T-helper 2 cell treated with Interferon-gamma antibody and Interleukin-4, amounts not matched to agents 100 ng/mL and 5 ng/mL, for 36 hours (primary cell): ENCODE data around the gene MYH10. TPM values are rescaled to one million over a fixed set of nuclear protein-coding genes. Genes with fewer than 3 reads are reported as not detected.

Experiments
- intact Hi-C: fragments of 100-400 bp; cut with micrococcal nuclease; formaldehyde crosslinking; loops from one replicate; pipeline ENCODE4 v1.15.1; 2023
- total RNA-seq: library from RNA; stranded (reverse); gene quantifications from 2 replicates; pipeline ENCODE4 v1.2.3, GENCODE V29; 2022

The MYH10 gene
- total RNA-seq, 1 donor from 2014 or later = 8.5 TPM

DNA sequence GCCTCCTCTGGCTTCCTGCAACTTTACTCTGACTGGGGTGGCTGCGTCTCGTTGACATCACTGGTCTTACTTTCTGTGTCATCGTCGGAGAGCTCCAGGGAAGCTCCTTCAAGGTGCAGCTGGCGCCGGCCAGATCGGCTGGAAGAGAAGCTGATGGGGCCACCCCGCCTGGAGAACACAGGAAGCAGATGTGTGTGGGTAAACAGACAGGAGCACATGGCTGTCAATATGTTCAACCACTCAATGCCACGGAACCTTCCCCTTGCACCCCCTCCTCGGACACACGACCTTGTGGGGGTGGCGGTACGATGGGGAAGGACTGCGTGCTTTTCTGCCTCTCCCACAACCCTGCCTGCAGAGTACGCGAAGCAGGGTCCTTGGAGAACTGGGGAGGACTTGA, 154.7 kb downstream of the MYH10 start:
- intact Hi-C loops = no loop called here

DNA sequence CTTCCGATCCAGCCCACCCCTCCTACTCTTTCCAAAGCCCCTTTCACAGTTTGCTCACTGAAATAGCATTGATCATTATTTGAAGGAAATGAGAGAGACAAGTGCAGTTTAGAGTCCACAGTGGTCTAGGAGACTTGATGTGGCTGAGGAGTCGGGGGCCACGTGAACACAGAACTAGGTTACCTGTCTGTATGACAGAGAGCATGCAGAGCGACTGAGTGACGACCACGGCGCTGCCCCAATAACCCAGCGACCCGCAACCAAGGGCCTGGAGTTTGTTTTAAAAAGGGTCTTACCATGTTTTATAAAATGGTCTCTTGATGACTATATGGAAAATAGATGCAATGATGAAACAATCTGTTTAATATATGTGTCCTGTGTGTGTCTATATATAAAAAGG, 155.3 kb downstream of the MYH10 start:
- intact Hi-C loops = no loop called here

DNA sequence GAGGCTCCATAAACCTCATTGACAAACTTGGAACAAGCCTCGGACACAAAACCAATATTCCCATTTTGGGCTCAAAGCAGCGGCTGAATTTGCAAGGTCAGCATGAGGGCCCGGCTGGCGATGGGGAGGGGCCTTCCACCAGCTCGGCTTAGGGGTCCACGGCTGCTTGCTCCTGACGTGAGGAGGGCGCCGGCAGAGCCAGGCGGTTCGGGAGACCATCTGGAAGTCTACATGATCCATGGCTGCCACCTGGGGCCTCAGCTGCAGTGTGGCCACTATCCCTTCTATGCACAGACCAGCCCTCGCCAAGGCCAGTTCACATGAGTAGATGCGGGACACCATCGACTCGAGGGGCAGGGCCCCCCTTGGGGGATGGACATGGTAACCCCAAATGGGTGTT, 155.7 kb downstream of the MYH10 start:
- intact Hi-C loops = no loop called here

DNA sequence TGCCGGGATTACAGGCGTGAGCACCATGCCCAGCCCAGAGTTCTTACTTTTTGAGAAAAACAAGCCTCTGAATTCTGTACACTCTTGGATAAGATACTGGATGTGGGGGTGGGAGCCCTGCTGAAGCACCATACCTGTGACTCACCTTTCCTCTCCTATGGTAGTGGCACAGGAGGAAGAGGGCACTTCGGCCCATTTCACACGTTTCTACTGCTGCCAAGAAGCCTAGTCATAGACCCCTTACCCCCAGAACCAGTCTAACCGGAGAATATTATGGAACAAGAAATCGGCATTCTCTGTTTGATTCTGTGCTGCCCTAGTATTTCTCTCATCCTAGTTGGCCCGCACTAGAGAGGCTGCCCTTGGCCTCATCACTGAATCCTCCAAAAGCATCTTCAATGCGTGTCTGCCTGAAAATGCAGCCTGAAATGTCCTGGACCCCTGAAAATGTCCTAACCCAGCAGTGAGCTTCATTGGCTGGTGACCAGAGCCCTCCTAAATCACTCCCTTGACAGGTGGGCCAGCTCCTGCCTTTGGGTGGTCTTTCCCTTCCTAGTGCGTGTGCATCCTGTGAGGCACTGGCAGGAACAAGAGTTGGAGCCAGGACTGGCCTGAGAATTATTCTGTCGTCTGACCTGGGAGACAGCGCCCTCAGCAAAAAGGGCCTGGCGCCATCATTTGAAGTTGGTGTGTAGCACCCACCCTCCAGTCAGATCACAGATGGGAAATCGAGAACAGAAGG, 156.9 kb downstream of the MYH10 start:
- intact Hi-C loops = no loop called here

DNA sequence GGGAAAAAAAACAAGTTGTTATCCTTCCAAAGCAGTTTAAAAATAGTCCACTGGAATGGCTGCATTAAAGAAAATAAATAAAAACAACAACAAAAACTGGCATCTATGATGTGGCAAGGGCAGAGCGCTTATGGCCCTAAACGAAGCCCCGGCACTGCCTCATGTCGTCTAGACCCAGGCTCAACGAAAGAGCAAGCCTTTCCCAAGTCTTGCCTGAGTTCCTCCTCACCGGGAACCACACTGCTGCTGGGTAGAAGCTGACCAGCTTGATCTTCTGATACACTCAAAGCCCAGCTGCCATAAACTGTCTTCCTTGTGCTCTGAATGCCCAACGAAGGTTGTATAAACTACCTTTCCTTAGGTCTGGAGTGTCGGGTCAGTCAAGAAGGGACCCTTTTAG, 157.9 kb downstream of the MYH10 start:
- intact Hi-C loops = no loop called here

DNA sequence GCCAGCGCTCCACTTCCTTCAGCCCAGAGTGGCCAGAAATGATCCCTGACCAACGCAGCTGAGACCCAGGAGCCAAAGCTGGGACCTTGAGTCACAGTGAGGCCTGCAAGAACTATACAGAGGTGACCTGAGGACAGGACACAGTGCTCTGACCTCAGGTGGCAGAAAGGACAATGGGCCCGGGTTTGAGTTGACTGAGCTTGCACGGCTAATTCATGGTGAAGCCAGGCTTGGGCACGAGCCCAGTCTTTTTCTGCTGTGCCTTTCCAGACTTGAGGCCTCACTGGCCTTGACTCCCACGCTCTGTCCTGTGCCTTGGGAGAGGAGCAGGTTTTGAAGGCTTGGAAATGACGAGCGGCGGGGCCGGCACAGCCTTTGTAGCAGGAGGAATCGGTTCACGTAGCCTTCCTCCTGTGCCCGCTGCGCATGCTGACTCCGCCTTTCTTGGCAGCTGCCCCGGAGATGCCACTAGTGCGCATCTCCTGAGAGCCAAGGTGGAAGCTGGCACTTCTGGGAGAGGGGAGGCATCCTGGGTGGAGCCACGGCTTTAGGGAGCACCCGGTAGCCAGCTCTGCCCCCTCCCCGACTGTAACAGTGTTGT, 160.0 kb downstream of the MYH10 start:
- intact Hi-C loops = no loop called here

DNA sequence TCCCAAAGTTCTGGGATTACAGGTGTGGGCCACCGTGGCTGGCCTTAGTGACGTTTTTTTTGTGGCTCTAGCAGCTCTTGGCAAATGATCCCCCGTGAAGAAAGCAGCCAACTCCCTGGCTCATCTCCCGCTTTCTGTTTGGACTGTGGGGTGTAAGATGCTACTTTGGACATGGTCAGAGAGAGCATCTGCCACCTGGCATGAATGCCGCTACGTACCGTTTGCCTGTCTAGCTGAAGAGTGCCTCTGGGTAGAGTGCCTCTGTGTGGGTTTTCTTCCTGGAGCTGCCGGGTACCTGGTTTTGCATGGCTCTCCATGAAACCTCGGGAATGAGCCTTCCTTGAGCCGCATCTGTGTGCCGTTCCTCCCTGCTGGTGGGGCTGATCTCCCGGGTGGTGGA, 160.6 kb downstream of the MYH10 start:
- intact Hi-C loops = no loop called here

DNA sequence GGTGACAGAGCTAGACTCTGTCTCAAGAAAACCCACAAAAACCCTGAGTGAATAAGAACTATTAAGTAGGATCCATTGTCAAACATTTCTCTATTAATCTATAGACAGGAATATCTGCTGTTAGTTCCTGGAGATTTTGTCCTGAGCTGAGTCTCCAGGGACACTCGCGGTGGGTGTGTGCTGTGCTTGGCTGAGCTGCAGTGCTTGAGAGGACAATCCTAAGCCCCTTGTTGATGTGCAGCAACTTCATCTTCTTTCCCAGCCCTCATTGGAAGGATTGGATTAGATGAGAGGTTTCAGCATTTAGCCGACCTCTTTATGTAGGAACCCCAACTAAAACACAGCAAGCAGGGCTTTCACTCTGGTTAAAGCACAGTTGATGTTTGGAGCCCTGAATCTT, 161.5 kb downstream of the MYH10 start:
- intact Hi-C loops = no loop called here

DNA sequence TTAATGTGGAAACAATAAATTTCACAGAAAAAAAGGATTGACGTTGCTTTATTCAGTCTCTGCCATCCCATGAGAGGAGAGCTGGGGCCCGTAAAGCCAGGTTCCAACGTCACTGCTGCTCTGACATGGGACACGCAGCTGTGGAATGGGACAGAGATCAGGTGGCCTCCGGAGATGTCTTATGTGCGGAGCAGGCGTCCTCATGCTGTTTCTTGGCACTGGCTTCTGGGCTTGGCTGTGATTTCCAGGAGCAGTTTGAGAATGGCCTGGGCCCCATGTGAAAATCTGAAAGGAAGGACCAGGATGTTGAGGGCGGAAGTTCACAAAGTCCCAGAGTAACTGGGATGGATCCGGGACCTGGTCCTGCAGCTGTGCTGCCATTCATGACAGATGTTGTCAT, 162.4 kb downstream of the MYH10 start:
- intact Hi-C loops = no loop called here

DNA sequence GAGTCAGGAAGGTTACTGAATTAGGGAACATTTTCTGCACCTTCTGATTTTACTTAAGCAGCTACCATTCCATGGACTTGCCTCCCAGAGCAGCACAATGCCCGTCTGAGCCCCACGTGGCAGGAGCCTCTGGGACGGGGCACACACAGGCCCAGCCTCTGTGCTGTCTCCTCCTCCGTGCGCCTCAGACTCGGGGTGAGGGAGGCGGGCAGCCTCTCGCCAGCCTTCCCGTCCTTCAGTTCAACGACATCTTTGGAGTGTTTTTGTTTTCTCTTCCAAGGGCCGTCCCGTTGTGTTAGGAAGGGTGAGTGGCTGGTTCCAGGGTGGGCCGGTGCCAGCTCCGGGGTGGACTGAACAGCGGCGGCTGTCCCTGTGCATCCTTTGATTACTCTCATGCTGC, 163.0 kb downstream of the MYH10 start:
- intact Hi-C loops = no loop called here

DNA sequence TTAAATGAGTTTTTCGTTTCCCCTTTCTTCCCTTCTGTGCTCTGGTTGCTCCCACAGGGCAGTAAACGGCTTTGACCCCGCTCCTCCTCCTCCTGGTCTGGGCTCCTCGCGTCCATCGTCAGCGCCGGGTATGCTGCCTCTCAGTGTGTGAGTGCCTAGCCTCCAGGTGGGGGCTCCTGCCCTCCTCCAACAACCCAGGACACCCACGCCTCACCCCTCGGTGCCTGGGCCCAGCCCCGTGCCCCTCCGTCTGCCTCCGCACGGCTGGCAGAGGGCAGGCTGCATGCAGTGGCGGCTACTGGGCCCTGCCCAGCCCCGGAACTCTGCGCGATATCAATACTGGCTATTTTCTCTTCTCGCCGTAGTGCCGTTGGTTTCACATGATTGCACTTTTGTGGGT, 163.7 kb downstream of the MYH10 start:
- intact Hi-C loops = no loop called here

DNA sequence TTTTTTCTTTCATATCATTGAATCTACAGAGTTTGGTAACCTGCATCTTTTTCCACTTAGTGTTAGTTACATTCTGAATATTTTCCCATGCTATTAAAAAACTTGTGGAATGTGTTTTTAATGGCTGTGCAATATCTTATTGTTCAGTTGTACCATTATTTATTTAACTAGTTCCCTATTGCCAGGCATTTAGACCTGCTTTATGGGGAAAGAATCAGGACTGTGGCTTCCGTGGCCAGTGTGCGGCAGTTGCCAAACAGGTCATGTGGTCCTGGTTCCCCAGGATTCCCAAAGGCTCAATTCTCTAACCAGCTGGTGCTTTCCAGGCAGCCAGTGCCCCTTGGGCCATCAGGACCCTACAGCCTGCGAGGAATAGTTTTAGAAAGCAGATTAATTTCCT, 164.1 kb downstream of the MYH10 start:
- intact Hi-C loops = no loop called here

DNA sequence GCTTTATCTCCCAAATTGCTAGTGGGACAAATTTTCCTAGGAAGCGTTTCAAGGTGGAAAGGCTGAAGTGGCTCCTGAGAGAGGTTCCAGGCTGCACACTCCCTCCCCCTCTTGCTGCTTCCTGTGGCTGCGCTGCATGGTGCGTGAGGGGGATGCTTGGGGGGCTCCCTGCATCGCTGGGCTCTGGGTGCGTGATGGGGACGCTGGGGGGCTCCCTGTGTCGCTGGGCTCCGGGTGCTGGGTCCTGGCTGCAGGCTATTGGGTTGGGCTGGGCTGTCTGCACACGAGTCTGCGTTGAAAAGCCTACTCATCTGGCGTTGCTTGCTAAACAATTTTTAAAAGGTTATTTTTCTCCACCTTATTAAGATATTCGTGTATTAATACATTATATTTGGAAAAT, 164.8 kb downstream of the MYH10 start:
- intact Hi-C loops = no loop called here

DNA sequence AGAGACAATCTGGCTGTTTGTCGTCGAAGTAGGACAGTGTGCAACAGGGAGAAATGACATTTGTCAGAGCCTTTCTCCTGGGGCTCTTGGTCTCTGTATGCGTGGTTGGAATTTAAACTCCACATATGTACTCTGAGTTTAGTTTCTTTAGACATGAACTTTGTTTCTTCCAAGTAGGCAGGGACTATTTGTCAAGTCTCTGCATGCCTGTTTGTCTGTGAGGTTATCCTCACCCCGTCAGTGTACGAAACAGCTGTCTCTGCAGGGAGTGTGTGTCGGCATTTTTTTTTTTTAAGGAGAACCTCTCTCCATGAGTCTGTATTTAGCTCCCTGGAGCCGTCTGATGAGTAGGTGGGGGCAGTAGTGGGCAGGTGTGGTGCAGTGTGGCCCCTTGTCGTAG, 165.2 kb downstream of the MYH10 start:
- intact Hi-C loops = no loop called here

DNA sequence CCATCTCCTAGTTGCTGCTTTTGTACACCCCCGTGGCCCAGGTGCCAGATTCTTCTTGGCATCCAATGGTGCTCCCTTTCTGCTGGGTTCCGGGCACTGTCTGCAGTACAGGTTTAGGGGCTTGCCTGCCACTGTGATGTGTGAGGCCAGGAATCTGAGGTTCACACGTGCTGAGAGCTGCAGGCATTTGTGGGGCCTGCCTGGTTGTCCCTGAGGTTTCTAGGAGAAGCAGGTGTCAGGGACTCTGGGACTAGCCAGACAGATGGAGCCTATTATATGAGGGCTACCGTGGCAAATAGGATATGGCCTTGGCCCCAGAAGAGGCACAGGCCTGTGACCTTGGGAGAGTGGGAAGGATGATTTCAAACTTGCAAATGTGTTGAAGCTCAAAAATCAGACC, 165.6 kb downstream of the MYH10 start:
- intact Hi-C loops = no loop called here

DNA sequence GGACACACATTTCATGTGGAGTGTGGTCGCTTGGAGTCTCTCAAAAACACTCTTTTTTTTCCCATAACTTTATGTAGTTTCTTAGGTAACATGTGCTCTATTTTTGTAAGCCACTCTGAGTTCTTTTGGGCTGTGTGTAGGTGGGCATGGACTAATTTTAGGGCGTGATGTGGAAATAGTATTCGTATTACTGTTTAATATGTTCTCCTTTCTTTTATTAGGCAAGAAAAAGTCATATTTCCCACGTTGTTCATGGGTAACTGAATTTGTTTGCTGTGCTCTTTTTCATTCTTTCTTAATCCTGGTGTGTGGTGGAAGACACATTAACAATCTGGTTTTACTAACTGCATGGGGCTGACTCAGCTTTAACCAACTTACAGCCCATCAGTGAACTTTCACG, 167.4 kb downstream of the MYH10 start:
- intact Hi-C loops = no loop called here

DNA sequence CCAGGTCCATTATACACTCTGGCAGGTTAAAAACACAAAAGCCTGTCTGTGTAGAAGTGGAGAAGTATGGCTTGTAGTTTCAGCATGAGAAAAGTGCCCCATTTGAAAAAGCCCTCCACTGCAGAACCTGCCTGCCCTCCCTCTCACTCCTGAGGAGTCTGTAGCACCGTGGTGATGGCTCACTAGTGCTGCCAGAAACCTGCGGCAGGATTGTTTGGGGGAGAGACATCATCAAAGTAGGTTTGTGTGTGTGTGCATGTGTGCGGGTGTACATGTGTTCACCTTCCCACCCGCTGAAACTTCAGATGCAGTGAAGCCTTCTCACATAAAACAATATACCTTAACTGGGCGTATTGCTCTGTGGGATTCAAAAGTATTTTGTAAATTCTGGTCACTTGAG, 168.0 kb downstream of the MYH10 start:
- intact Hi-C loops = no loop called here

DNA sequence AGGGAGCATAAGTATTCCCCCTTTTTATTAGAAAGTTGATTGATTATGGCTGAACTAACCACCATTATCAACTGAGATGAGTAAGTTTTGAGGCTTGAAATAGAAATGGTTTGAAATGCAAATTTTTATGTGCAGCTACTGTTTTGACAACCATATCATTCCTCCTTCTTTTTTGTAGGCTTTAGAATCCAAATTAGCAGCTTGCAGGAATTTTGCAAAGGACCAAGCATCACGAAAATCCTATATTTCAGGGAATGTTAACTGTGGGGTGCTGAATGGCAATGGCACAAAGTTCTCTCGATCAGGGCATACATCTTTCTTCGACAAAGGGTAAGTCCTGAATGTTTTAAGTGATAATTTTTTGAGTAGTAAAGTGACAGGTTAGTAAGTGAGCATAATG, 170.7 kb downstream of the MYH10 start:
- intact Hi-C loops = no loop called here

DNA sequence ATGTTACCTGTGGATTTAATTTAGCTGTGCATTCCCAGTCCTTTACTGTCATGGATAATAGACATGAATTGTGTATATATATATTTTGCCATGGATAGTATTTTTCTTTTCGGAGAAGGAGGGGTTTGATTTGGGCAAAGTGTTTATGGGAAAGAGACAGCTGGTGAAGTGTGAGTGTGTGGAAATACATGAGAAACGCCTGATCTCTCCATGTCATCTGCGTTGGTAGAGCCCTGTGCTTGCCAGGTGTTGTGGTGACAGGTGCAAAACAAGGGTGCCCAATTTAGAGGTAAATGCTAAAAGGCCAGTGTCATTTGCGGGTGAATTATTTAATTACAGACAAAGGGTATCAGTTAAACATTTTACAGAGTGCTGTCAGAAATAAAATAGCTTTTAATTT, 171.4 kb downstream of the MYH10 start:
- intact Hi-C loops = no loop called here

DNA sequence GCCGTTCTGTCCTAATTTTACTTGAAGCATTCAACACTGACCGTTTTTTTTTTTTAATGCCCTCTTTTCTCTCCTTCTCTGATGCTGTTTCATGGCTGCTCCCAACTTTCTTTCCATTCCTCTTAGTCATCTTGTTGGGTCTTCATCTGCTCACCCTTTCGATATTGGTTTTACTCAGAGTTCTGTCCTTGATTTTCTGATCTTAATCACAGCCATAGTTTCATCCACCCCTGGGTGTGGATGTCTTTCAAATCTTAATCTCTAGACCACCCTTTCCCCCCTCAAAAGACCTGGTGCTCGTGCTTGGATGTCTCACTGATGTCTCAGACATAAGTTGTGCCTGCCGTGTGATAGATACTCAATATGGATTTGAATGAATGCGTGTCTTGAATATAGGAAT, 172.4 kb downstream of the MYH10 start:
- intact Hi-C loops = no loop called here

DNA sequence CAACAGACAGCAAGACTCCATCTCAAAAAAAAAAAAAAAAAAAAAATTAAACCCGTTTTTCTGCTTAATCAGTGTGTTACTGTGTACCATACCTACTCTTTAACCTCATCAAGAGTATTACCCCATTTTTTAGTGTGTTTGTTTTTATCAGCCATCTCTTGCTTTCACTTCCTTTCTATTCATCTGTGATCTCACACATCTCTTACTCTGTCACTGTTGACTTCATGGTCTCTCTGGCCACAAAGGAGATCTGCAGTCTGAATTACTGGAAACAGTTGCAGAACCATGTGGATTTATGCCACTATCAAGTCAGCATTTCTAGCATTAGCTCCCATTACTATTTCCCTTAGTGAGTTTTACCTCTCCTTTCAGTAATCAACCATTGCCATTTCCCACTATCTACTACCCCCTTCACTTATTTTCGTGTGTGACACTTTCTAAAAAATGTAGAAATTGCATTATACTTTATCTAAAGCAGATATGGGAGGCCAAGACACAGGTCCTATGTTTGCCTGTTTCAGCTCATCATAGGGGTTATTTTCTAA, 174.8 kb downstream of the MYH10 start:
- intact Hi-C loops = no loop called here

DNA sequence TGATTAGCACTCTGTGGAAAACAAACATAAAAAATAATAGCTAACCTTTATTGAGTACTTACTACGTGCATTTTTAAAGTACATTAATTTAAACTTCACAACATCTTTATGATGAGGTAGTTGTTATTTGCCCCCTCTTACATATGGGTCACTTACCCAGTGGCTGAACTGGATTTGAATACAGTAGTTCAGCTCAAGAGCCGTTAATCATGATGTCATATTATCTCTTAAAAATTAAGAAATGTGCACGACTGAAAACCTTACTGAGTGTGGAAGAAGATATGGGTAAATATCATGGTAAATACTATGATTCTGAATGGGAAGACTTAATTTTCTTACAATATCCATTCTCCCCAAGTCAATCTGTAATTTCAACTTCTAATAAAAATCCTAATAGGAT, 177.2 kb downstream of the MYH10 start:
- intact Hi-C loops = no loop called here

DNA sequence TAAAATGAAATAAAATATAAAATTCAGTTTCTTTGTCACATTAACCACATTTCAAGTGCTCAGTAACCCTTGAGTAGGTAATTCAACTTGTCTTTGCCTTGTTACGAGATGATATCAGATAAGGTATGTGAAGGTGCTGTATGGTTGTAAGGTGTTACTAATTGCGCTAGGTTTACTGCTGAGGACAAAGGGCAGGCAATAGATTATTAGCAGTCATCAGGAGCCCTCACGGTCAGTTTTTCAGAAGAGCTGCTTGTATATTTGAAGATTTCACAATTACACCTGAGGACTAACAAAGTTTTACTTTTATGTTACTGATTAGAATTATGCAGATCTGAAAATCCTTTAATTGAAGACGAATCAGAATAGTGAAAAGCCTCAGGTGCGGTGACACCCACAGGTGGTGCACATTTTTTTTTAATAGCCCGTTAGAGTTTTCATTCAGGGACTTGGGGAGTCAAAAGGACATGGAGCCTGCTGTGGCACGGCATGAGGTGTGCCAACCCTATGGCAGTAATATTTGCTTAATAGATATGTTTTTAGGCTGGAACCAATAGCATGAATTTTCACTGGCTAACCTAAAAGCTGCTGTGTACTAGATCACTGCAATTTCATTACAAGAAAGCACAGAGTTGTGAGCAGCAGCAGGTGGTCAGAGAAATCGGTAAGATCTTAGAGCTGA, 178.5 kb downstream of the MYH10 start:
- intact Hi-C loops = no loop called here
